Stomach (tissue), 9 donors: ENCODE data around the gene AEBP2. TPM values are rescaled to one million over a fixed set of nuclear protein-coding genes. Genes with fewer than 3 reads are reported as not detected.

Experiments
- DNase-seq, 2 donors: peaks; one replicate each; pipeline versions ENCODE4 v3.0.0 to v3.0.0-alpha.2; 2013 to 2019
- H3K27ac ChIP-seq, 5 donors: fragments of 200-600 bp in 4 of 5; sonication (generic) in 4 of 5; one replicate each; pipeline ENCODE4 v1.5.1; 2013 to 2019; ENCODE audit warnings: mild to moderate bottlenecking in 1 of 5, moderate library complexity in 1 of 5
- H3K27me3 ChIP-seq, 3 donors: fragments of 200-600 bp; sonication (generic); one replicate each; pipeline ENCODE4 v1.5.1; 2017 to 2019; ENCODE audit warnings: mixed run types in 1 of 3
- H3K36me3 ChIP-seq, 4 donors: fragments of 200-600 bp; sonication (generic); 1 replicate in 3 of 4; 2 replicates in 1 of 4; pipeline ENCODE4 v1.5.1; 2016 to 2019
- H3K4me1 ChIP-seq, 4 donors: fragments of 200-600 bp; sonication (generic); one replicate each; pipeline ENCODE4 v1.5.1; 2016 to 2019
- H3K4me3 ChIP-seq, 4 donors: fragments of 200-600 bp; sonication (generic) in 3 of 4; one replicate each; pipeline ENCODE4 v1.5.1; 2016 to 2019; ENCODE audit warnings: mild to moderate bottlenecking in 1 of 4
- H3K9me3 ChIP-seq, 4 donors: fragments of 200-600 bp; sonication (generic); one replicate each; pipeline ENCODE4 v1.5.1; 2016 to 2019
- CTCF ChIP-seq, 7 experiments: fragments of 450-650 bp in 4 of 7; fragments of 200-600 bp in 3 of 7; sonication (generic) in 3 of 7; IDR thresholded peaks; one replicate each; pipeline ENCODE4 v1.5.1; 2016 to 2019; ENCODE audit warnings: antibody characterized with exemption in 7 of 7, control low read depth in 2 of 7, mild to moderate bottlenecking in 1 of 7
- EP300 ChIP-seq: sonication (generic); formaldehyde crosslinking; IDR thresholded peaks from one replicate; pipeline ENCODE4 v1.6.1; 2017; ENCODE audit warnings: antibody characterized with exemption
- POLR2A ChIP-seq, 4 donors: fragments of 450-650 bp; IDR thresholded peaks; one replicate each; pipeline ENCODE4 v1.6.1; 2016; ENCODE audit warnings: antibody characterized with exemption in 4 of 4, control low read depth in 2 of 4, mild to moderate bottlenecking in 1 of 4, moderate library complexity in 1 of 4
- POLR2AphosphoS5 ChIP-seq, 3 donors: sonication (generic); formaldehyde crosslinking; IDR thresholded peaks; one replicate each; pipeline ENCODE4 v1.6.1; 2016; ENCODE audit warnings: antibody characterized with exemption in 3 of 3
- WGBS, 5 donors: extraction: QIAGEN DNeasy Blood & Tissue Kit in 3 of 5; methylation state at CpG; one replicate each; pipeline versions ENCODE4 v1.1.5 to v1.1.7; 2013 to 2018; 5-methylcytosine and 5-hydroxymethylcytosine counted together
- intact Hi-C: fragments of 100-400 bp; cut with DNase I; formaldehyde crosslinking; loops from one replicate; pipeline ENCODE4 v1.15.1; 2023; ENCODE audit warnings: low total_unique reads
- polyA plus RNA-seq, 3 donors: library from polyadenylated mRNA; stranded (reverse); fragments of 200-250 nt; gene quantifications; one replicate each; pipeline ENCODE4 v1.2.3, GENCODE V29; 2013
- total RNA-seq, 5 donors: library from RNA; depleted of rRNA; stranded (reverse); fragments of >200 nt; gene quantifications; one replicate each; pipeline versions ENCODE4 v1.1.0 to v1.2.3, GENCODE V29; 2014 to 2016
- donor health status: healthy with polysubstance abuse.
- donor health status: Bipolar disorder and iron deficiency.
- donor health status: healthy.

Gene AEBP2
- total and polyA plus RNA-seq, 8 donors: 8.6 to 51.8 (median 24.3) TPM

- no peaks in the 10 kb centered on the region for H3K9me3 ChIP-seq
- no peak overlapping the region for H3K4me3 ChIP-seq
- H3K27me3 ChIP-seq: no peaks in the 10 kb centered on the region
- H3K27ac ChIP-seq: no peak overlapping the region
- intact Hi-C loops: no loop called here
- 78 to 92% (median 91%) methylated on average over 7 of the region's 7 CpGs for WGBS, 5 donors
- DNase-seq: no peak
- TF ChIP-seq CTCF (IDR thresholded peaks at IDR 0.05) (no peak), POLR2AphosphoS5 (IDR thresholded peaks at IDR 0.05) (no peak), POLR2A (IDR thresholded peaks at IDR 0.05) (no peak), EP300 (no peak)
- H3K4me1 ChIP-seq: peaks cover 4 to 56% (median 21%) of the 10 kb centered on the region in 4 donors
- no peaks in the 10 kb centered on the region for H3K36me3 ChIP-seq
Observed at GRCh38 chr12:19456176-19456575, 16.9 kb downstream of the AEBP2 start.

DNA sequence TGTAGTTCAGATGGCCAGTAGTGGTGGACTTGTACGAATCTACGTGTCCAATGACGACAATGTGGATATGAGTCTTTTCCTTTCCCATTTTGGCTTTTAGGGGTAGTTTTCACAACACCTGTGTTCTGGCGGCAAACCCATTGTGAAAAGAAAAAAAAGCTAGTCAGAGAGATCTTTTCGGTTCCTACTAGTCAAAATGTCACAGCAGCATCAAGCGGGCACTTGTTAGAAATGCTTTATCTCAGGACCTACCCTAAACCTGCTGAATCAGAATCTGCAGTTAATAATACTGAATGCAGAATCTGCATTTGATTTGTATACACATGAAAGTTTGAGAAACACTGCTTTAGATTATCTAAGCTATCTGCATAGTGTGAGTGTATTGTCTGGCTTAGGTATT, 18.3 kb downstream of the AEBP2 start:
- no peaks in the 10 kb centered on the region for H3K36me3 ChIP-seq
- H3K4me1 ChIP-seq: peaks cover 0 to 55% (median 21%) of the 10 kb centered on the region in 4 donors
- H3K27ac ChIP-seq: no peak overlapping the region
- no peak overlapping the region for H3K4me3 ChIP-seq
- H3K27me3 ChIP-seq: no peaks in the 10 kb centered on the region
- DNase-seq: no peak
- TF ChIP-seq CTCF (IDR thresholded peaks at IDR 0.05): no peak
- no peak for TF ChIP-seq POLR2AphosphoS5 (IDR thresholded peaks at IDR 0.05)
- TF ChIP-seq POLR2A (IDR thresholded peaks at IDR 0.05): no peak
- TF ChIP-seq EP300: no peak
- 94 to 98% (median 97%) methylated on average over 6 of the region's 6 CpGs for WGBS, 5 donors
- H3K9me3 ChIP-seq: no peaks in the 10 kb centered on the region
- intact Hi-C loops: no loop called here

DNA sequence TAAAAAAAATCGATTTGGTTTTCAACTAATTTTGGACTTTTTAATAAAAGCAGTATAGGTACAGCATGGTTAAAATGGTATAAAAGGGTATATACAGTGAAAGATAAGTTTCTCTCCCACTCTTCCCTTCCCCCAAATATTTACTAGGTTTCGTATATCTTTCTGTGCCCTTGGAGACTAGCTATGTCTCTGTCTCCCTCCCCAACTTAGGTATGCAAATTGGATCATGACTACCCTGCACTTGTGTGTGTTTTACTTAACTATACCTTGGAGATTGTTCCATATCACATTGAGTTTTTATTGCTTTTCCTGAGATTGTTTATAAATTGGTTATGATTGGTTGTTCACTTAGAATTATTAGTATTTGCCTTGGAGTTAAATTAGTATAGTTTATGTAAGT, 19.4 kb downstream of the AEBP2 start:
- Histone ChIP-seq H3K9me3 (no peaks in the 10 kb centered on the region), H3K4me1 (peaks cover 0 to 51% (median 20%) of the 10 kb centered on the region in 4 donors), H3K36me3 (peaks cover 0 to 2% (median under 1%) of the 10 kb centered on the region in 4 donors), H3K27ac (no peak overlapping the region), H3K4me3 (no peak overlapping the region), H3K27me3 (no peaks in the 10 kb centered on the region)
- 87 to 95% (median 92%) methylated on average over 2 of the region's 2 CpGs for WGBS, 5 donors
- TF ChIP-seq POLR2A (IDR thresholded peaks at IDR 0.05): no peak
- no peak for TF ChIP-seq POLR2AphosphoS5 (IDR thresholded peaks at IDR 0.05)
- no peak for TF ChIP-seq CTCF (IDR thresholded peaks at IDR 0.05)
- no peak for TF ChIP-seq EP300
- no peak for DNase-seq
- intact Hi-C loops: no loop called here

DNA sequence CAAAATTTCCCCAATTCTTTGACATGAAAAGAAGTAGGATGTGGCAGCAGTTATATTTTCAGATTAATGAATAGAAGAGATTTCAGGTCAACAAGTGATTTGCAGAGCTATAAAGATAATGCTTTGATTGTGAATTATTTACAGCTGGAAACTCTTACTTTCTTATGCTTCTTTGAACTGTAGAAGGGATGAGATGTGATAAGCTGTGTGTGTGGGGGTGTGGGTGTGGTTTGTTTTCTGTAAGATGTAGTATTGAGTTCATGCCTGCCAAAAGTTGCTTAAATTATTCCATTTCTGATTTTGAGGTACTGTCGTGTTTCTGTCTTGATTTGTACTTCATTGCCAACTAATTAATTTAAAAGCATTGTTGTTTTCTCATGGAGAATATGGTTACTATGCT, 22.7 kb downstream of the AEBP2 start:
- intact Hi-C loops: no loop called here
- Histone ChIP-seq H3K9me3 (no peaks in the 10 kb centered on the region), H3K4me3 (no peak overlapping the region), H3K36me3 (peaks cover under 1 to 21% (median 7%) of the 10 kb centered on the region in 4 donors), H3K27me3 (no peaks in the 10 kb centered on the region), H3K4me1 (peaks cover 0 to 30% (median 16%) of the 10 kb centered on the region in 4 donors), H3K27ac (peak overlapping the region in 1 of 5 donors; percentile 4)
- 8 to 14% (median 9%) methylated on average over 1 of the region's 1 CpG for WGBS, 5 donors
- TF ChIP-seq EP300: no peak
- no peak for TF ChIP-seq CTCF (IDR thresholded peaks at IDR 0.05)
- TF ChIP-seq POLR2AphosphoS5 (IDR thresholded peaks at IDR 0.05): no peak
- TF ChIP-seq POLR2A (IDR thresholded peaks at IDR 0.05): no peak
- DNase-seq: peak in 1 of 2 donors; percentile 53
